GM20000 (cell line): ENCODE measurements around the gene HSD17B8.
A peak's percentile ranks its signal among the peaks of the same experiment; 100 is the strongest.

ENCODE experiments used
- DNase-seq: peaks from one replicate; pipeline ENCODE4 v3.0.0; 2012; ENCODE audit warnings: low spot score
- CTCF ChIP-seq: IDR thresholded peaks from 2 replicates; pipeline ENCODE4 v1.5.1; 2012; ENCODE audit warnings: mild to moderate bottlenecking, control low read depth; ENCODE audit errors: extremely low read depth, missing control alignments

The HSD17B8 gene

GRCh38 chr6:33211136-33211535 lies 6.7 kb downstream of the HSD17B8 start:
- DNase-seq, result peak; percentile 4
- TF ChIP-seq CTCF, result no peak

- no peak for DNase-seq
- TF ChIP-seq CTCF, result no peak
Measured at GRCh38 chr6:33211666-33212422, 7.4 kb downstream of the HSD17B8 start.

- TF ChIP-seq CTCF, result no peak
Measured at GRCh38 chr6:33212857-33213165, 8.4 kb downstream of the HSD17B8 start.

GRCh38 chr6:33213166-33213988 lies 8.9 kb downstream of the HSD17B8 start:
- TF ChIP-seq CTCF, result no peak
- DNase-seq, result no peak

More at GRCh38 chr6:33212857-33213165, 8.4 kb downstream of the HSD17B8 start:
- DNase-seq, result no peak

GRCh38 chr6:33213989-33214335 lies 9.5 kb downstream of the HSD17B8 start:
- no peak for TF ChIP-seq CTCF
- no peak for DNase-seq

GRCh38 chr6:33215271-33216116 lies 11.0 kb downstream of the HSD17B8 start:
- no peak for TF ChIP-seq CTCF
- no peak for DNase-seq

GRCh38 chr6:33216117-33216649 lies 11.7 kb downstream of the HSD17B8 start:
- no peak for TF ChIP-seq CTCF
- DNase-seq, result no peak
